OCI-LY3 (cell line): ENCODE measurements around the gene TOP3B.

Source experiments
- CTCF ChIP-seq: fragments of 200-600, 300-600 bp; sonication (generic); IDR thresholded peaks from 2 replicates; pipeline ENCODE4 v1.5.1; 2014; ENCODE audit warnings: antibody characterized with exemption, low read length, low read depth
- EZH2phosphoT487 ChIP-seq: fragments of 200-600 bp; shearing (Covaris generic); IDR thresholded peaks from 2 replicates; pipeline ENCODE4 v1.6.1; 2018; ENCODE audit warnings: antibody characterized with exemption, mixed run types, low read depth

GRCh38 chr22:21967693-21968271 is 14.8 kb downstream of the TOP3B start:
- TF ChIP-seq CTCF (no peak), EZH2phosphoT487 (no peak)
